CD14-positive monocyte (primary cell): Measurements from ENCODE around the gene GRID2. TPM values are rescaled to one million over a fixed set of nuclear protein-coding genes. Genes with fewer than 3 reads are reported as not detected.

Experiments
- DNase-seq, 3 donors: peaks; one replicate each; pipeline ENCODE4 v3.0.0-alpha.2; 2011 to 2022
- H2AFZ ChIP-seq: 2 replicates; pipeline ENCODE4 v1.6.0; 2012; ENCODE audit warnings: mild to moderate bottlenecking, low read depth, low read length, inconsistent platforms; ENCODE audit not compliant: insufficient read depth, poor library complexity, severe bottlenecking
- H3K27ac ChIP-seq, 2 donors: 1 replicate in 1 of 2; 2 replicates in 1 of 2; pipeline ENCODE4 v1.5.1; 2012 to 2013; ENCODE audit warnings: low read length in 2 of 2, control low read depth in 1 of 2, inconsistent platforms in 1 of 2, low read depth in 1 of 2, mild to moderate bottlenecking in 1 of 2
- H3K27me3 ChIP-seq, 2 donors: one replicate each; pipeline versions ENCODE4 v1.6.0 to v1.6.1; 2011 to 2013; ENCODE audit warnings: low read length in 2 of 2; ENCODE audit not compliant: control insufficient read depth in 2 of 2, insufficient read depth in 2 of 2
- H3K36me3 ChIP-seq, 2 donors: replicated peaks in 1 of 2; 1 replicate in 1 of 2; 2 replicates in 1 of 2; pipeline versions ENCODE4 v1.5.1 to v1.6.1; 2012 to 2013; ENCODE audit warnings: low read length in 2 of 2, control low read depth in 1 of 2, inconsistent platforms in 1 of 2, mild to moderate bottlenecking in 1 of 2; ENCODE audit not compliant: insufficient read depth in 2 of 2, control insufficient read depth in 1 of 2
- H3K4me1 ChIP-seq, 2 donors: 1 replicate in 1 of 2; 2 replicates in 1 of 2; pipeline versions ENCODE4 v1.5.1 to v1.6.1; 2012 to 2013; ENCODE audit warnings: low read length in 2 of 2, control low read depth in 1 of 2, inconsistent platforms in 1 of 2, mild to moderate bottlenecking in 1 of 2, moderate library complexity in 1 of 2; ENCODE audit not compliant: insufficient read depth in 2 of 2, control insufficient read depth in 1 of 2
- H3K4me2 ChIP-seq: replicated peaks from 2 replicates; pipeline ENCODE3; 2012; ENCODE audit warnings: low read length, moderate library complexity, mild to moderate bottlenecking; ENCODE audit not compliant: poor library complexity, severe bottlenecking; ENCODE audit errors: extremely low read depth
- H3K4me3 ChIP-seq, 3 experiments: fragments of 200-600 bp in 1 of 3; sonication (generic) in 1 of 3; replicated peaks in 1 of 3; 1 replicate in 2 of 3; 2 replicates in 1 of 3; pipeline ENCODE4 v1.5.1; 2011 to 2013; ENCODE audit warnings: low read length in 3 of 3, mild to moderate bottlenecking in 3 of 3, control low read depth in 2 of 3, low read depth in 2 of 3, inconsistent platforms in 1 of 3, moderate library complexity in 1 of 3
- H3K79me2 ChIP-seq: 2 replicates; pipeline ENCODE4 v1.6.0; 2012; ENCODE audit warnings: mild to moderate bottlenecking, control low read depth, inconsistent platforms, low read length, moderate library complexity; ENCODE audit not compliant: insufficient read depth
- H3K9ac ChIP-seq: 2 replicates; pipeline ENCODE4 v1.6.0; 2017; ENCODE audit warnings: low read length, mild to moderate bottlenecking; ENCODE audit not compliant: insufficient read depth, poor library complexity, severe bottlenecking
- H3K9me3 ChIP-seq, 2 donors: replicated peaks in 1 of 2; 1 replicate in 1 of 2; 2 replicates in 1 of 2; pipeline versions ENCODE4 v1.5.1 to v1.6.1; 2012 to 2013; ENCODE audit warnings: low read length in 2 of 2, control low read depth in 1 of 2; ENCODE audit not compliant: control insufficient read depth in 1 of 2, insufficient read depth in 1 of 2
- H4K20me1 ChIP-seq: 2 replicates; pipeline ENCODE4 v1.6.0; 2012; ENCODE audit warnings: mild to moderate bottlenecking, low read length, control low read depth, moderate library complexity; ENCODE audit not compliant: insufficient read depth
- H3K27ac Mint-ChIP-seq, 7 donors: one replicate each; pipeline ENCODE4 v1.8.0; 2020; ENCODE audit warnings: mild to moderate bottlenecking in 7 of 7, mixed read lengths in 7 of 7, moderate library complexity in 6 of 7, inconsistent platforms in 2 of 7
- H3K27me3 Mint-ChIP-seq, 3 donors: one replicate each; pipeline ENCODE4 v1.8.0; 2021 to 2022; ENCODE audit warnings: low read depth in 3 of 3, mild to moderate bottlenecking in 3 of 3, mixed read lengths in 3 of 3, moderate library complexity in 3 of 3, inconsistent platforms in 1 of 3
- H3K36me3 Mint-ChIP-seq, 2 donors: one replicate each; pipeline ENCODE4 v1.8.0; 2020; ENCODE audit warnings: mixed read lengths in 2 of 2, inconsistent platforms in 1 of 2, mild to moderate bottlenecking in 1 of 2
- H3K4me1 Mint-ChIP-seq: one replicate; pipeline ENCODE4 v1.8.0; 2020; ENCODE audit warnings: mild to moderate bottlenecking, mixed read lengths
- H3K4me3 Mint-ChIP-seq, 2 donors: one replicate each; pipeline ENCODE4 v1.8.0; 2020; ENCODE audit warnings: mild to moderate bottlenecking in 2 of 2, mixed read lengths in 2 of 2, moderate library complexity in 1 of 2
- H3K9me3 Mint-ChIP-seq, 7 donors: one replicate each; pipeline ENCODE4 v1.8.0; 2020 to 2022; ENCODE audit warnings: mixed read lengths in 7 of 7, mild to moderate bottlenecking in 6 of 7, moderate library complexity in 6 of 7, inconsistent platforms in 2 of 7
- CTCF ChIP-seq: fragments of 200-600 bp; IDR thresholded peaks from one replicate; pipeline ENCODE4 v1.8.0; 2022; ENCODE audit warnings: antibody characterized with exemption, mild to moderate bottlenecking
- WGBS: methylation state at CpG from one replicate; pipeline ENCODE4 v1.1.5; 2013; ENCODE audit warnings: missing lambda C conversion rate; ENCODE audit not compliant: insufficient coverage; 5-methylcytosine and 5-hydroxymethylcytosine counted together
- intact Hi-C, 2 donors: fragments of 100-400 bp; cut with micrococcal nuclease; formaldehyde crosslinking; loops; one replicate each; pipeline versions ENCODE4 v1.15.0 to v1.15.1; 2023
- polyA plus RNA-seq, 3 donors: library from polyadenylated mRNA; depleted of rRNA in 1 of 3; unstranded in 2 of 3; stranded (reverse) in 1 of 3; fragments of 300-500 nt in 2 of 3; fragments of >200 nt in 1 of 3; fragmentation: Illumina TruSeq in 2 of 3; gene quantifications; 1 replicate in 2 of 3; 2 replicates in 1 of 3; pipeline ENCODE4 v1.2.3, GENCODE V29; 2012 to 2021
- small RNA-seq: library from RNA; depleted of rRNA; stranded (forward); fragments of <200 nt; gene quantifications from one replicate; pipeline ENCODE3, GENCODE V24; 2012; ENCODE audit warnings: low read depth; ENCODE audit not compliant: insufficient read length

Gene GRID2
- polyA plus RNA-seq, 3 donors, result not detected

- Histone ChIP-seq H2AFZ (no peak overlapping the region), H3K9ac (no peak overlapping the region), H3K4me1 (peaks cover 8 to 12% of the 10 kb centered on the region in 2 donors), H3K27ac (no peak overlapping the region), H3K4me3 (no peak overlapping the region), H3K9me3 (peaks cover 0 to 4% of the 10 kb centered on the region in 2 donors), H4K20me1 (no peaks in the 10 kb centered on the region), H3K36me3 (no peaks in the 10 kb centered on the region), H3K27me3 (no peaks in the 10 kb centered on the region), H3K79me2 (no peaks in the 10 kb centered on the region), H3K4me2 (no peak overlapping the region)
- intact Hi-C loops, result no loop called here
- no peak for DNase-seq
- Mint-ChIP-seq H3K36me3 (no peaks in the 10 kb centered on the region), H3K9me3 (peaks cover 0 to 16% (median 4%) of the 10 kb centered on the region in 7 donors), H3K27ac (no peak overlapping the region), H3K4me3 (no peak overlapping the region), H3K27me3 (peaks cover 0 to 2% (median 0%) of the 10 kb centered on the region in 3 donors), H3K4me1 (peaks cover 5% of the 10 kb centered on the region)
- WGBS, result no CpG with 5 or more reads among the region's 3 CpGs
- TF ChIP-seq CTCF, result no peak
Observed at GRCh38 chr4:93814141-93814540, 1510.4 kb downstream of the GRID2 start.

GRCh38 chr4:93814722-93815121 is 1511.0 kb downstream of the GRID2 start:
- H3K9ac ChIP-seq, result no peak overlapping the region
- no peaks in the 10 kb centered on the region for H3K36me3 Mint-ChIP-seq
- no peak overlapping the region for H3K27ac Mint-ChIP-seq
- no peak overlapping the region for H3K4me2 ChIP-seq
- DNase-seq, result peak; percentile 34 to 74 (median 52)
- H2AFZ ChIP-seq, result no peak overlapping the region
- no peaks in the 10 kb centered on the region for H3K27me3 ChIP-seq
- no peak for TF ChIP-seq CTCF
- peaks cover 0 to 4% (median 0%) of the 10 kb centered on the region in 3 donors for H3K27me3 Mint-ChIP-seq
- WGBS, result no CpG with 5 or more reads among the region's 4 CpGs
- no peaks in the 10 kb centered on the region for H3K36me3 ChIP-seq
- H3K4me3 Mint-ChIP-seq, result no peak overlapping the region
- H3K4me3 ChIP-seq, result peak overlapping the region in 1 of 3 experiments; percentile 2
- H3K79me2 ChIP-seq, result no peaks in the 10 kb centered on the region
- intact Hi-C loops, result no loop called here
- H3K9me3 ChIP-seq, result peaks cover 0 to 4% of the 10 kb centered on the region in 2 donors
- H3K9me3 Mint-ChIP-seq, result peaks cover 0 to 16% (median 4%) of the 10 kb centered on the region in 7 donors
- H3K4me1 ChIP-seq, result peaks cover 8 to 12% of the 10 kb centered on the region in 2 donors
- H3K4me1 Mint-ChIP-seq, result peaks cover 5% of the 10 kb centered on the region
- no peaks in the 10 kb centered on the region for H4K20me1 ChIP-seq
- H3K27ac ChIP-seq, result no peak overlapping the region

Small RNA genes within 50 kb of the gene (small RNA-seq; reads per million reads assigned to genes)
- gene RNA5SP164, result not detected
